Measurements from ENCODE around the gene ARMS2.

ARMS2 gene

DNA sequence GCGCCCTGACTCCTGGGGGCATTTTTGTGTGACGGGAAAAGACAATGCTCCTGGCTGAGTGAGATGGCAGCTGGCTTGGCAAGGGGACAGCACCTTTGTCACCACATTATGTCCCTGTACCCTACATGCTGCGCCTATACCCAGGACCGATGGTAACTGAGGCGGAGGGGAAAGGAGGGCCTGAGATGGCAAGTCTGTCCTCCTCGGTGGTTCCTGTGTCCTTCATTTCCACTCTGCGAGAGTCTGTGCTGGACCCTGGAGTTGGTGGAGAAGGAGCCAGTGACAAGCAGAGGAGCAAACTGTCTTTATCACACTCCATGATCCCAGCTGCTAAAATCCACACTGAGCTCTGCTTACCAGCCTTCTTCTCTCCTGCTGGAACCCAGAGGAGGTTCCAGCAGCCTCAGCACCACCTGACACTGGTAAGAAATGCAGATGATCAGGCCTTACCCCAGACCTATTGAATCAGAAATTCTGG, at the start of gene ARMS2:
TSS of gene ARMS2 (plus strand) at position 51 of the 478 bp plus-strand sequence. CDS start at position 126, 75 bp downstream.
- DNase-seq: no peak

- DNase-seq: no peak
Measured at GRCh38 chr10:122407375-122408125, 46.9 kb upstream of the ARMS2 start.

- DNase-seq: no peak
Measured at GRCh38 chr10:122413327-122413726, 41.1 kb upstream of the ARMS2 start.

DNA sequence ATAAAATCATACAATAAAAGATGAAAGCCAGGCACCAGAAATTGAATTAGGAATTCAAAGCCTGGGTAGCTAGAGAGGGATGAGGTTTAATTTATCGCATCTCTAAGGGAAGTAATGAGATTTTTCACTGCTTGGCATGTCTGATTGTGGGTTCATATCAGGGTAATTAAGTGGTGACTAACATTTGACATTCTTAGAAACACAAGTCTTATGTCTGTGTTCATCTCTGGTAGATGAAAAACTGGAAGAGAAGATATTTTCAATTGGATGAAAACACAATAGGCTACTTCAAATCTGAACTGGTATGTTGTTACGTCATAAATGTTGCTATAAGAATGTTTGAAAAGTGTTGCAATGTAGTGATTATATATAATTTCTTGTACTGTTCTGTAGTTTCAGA, 36.8 kb upstream of the ARMS2 start:
- no peak for DNase-seq

- no peak for DNase-seq
Measured at GRCh38 chr10:122419016-122419415, 35.4 kb upstream of the ARMS2 start.

- DNase-seq: no peak
Measured at GRCh38 chr10:122419876-122420623, 34.4 kb upstream of the ARMS2 start.

DNA sequence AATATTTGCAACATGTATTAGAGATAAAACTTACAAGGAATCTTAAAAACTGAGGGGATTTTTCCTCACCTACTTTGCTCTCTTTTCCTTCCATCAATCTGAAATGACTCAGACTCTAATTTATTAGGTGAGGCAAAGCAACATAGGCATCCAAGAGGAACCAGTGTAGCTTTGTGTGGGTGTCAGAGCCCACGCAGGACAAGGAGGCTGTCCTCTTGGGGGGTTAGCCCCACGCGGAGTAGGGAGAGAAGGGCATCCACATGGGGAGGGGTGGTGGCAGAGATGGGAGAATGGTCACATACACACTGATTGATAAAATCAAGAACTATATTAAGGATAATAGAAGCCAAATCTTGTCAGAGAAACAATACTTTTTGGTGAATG, 33.8 kb upstream of the ARMS2 start:
- no peak for DNase-seq

DNA sequence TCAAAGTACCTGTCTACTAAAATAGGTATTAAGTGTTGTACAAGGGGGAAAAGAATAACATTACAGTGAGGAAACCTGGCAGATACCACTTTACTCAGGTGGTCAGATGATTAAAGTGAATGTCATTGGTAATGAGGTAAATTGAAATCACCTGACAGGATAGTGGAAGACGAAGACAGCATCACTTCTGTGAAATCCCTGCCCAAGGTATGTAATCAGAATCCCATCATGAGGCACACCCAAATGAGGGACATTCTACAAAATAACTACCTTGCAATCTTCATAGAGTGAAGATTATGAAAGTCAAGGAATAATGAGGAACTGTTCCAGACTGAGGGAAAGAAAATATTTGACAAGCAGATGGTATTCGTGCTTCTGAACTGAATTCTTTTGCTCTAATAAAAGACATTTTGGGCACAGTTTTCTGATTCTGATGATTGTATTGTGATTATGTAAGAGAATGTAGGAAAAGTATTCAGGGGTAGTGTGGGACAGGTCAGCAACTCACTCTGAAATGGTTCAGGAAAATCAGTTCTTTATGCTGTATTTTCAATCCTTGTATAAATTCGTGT, 33.3 kb upstream of the ARMS2 start:
- DNase-seq: no peak

DNA sequence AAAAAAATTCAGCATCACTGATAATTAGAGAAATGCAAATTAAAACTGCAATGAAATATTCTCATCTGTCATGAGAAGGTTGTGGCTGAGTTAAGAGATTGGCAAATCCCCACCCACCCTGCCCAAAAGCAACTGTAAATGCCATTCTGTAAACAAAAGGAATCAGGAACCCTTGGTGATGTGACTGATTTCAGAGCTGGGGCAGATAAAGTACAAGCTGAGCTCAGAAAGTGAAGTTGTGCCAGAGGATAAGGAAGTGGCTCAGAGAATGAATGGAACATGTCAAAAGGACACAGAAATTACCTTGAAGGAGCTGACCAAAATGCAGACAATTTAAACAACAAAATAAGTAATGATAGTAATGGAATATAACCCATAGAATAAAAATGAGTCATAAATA, 32.7 kb upstream of the ARMS2 start:
- no peak for DNase-seq

DNA sequence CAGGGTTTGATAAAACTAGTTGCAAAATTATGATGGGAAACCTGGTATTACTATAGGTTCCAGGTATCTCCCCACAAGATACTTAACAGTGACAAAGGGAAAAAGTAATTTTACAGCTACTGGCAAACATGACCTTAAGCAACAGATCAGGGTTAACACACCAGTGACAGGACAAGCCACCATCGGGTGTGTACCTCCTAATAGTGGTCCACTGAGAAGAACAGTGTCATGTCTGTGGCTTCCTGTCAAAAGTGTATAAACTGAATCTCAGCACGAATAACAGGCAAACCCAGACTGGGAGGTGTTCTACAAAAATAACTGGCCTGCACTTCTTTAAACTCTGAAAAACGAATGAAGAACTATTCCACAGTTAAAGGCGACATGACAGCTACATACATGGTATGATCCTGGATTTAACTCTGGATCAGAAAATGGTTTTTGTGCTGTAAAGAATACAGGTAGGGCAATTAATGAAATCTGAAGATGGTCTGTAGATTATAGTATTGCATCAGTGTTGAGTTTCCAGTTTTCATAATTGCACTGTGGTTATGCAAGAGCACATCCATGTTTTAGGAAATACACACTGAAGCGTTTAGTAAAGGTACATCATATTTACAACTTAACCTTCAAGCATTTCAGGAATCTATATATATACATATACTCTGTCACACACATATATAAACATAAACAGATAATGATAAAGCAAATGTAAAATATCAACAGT, 32.0 kb upstream of the ARMS2 start:
- no peak for DNase-seq

GRCh38 chr10:122424059-122424458, 30.4 kb upstream of the ARMS2 start:
- DNase-seq: no peak

GRCh38 chr10:122426829-122427228, 27.6 kb upstream of the ARMS2 start:
- no peak for DNase-seq

DNA sequence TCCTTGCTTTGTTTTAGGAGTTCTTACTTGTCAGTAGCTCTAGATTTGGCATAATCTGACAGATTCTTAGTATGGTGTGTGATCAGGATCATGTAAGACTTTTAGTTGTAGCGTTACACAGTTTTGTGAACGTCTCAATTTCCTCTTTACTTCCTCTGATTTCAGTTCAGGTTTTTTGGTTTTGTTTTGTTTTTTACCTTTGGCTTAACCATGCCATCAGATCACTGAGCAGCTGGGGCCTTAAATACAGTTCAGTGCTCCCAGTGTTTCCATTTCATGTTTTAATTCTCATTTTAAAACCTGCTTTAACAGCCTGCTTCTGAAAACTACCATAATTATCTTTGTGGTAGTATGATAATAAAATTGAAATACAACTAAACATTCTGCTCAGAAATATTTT, 27.2 kb upstream of the ARMS2 start:
- DNase-seq: no peak

DNA sequence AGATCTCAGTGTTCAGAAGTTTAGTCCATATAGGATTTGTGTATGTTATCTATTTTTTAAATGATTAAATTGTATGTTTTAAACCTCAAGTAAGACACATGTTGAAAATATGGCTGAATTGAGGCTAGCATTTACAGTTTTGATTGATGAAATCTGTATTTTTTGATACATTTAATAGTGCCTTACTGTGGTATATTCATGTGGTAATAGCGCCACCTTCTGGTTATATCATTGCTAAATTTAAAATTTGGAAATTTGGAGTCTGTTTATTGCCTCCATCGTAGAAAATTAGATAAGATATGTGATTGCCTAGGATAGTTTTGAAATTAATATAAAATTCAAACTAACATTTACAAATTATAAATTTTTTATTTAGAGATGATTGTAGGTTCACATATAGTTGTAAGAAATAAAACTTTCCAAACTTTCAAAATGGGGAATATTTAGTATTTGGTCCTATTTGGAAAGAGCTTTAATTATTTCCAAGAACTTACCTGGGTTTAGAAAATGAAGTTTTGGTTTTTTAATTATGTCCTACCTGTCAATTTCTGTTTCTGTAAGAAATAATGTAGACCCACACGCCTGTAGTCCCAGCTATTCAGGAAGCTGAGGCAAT, 19.1 kb upstream of the ARMS2 start:
- DNase-seq: no peak

DNA sequence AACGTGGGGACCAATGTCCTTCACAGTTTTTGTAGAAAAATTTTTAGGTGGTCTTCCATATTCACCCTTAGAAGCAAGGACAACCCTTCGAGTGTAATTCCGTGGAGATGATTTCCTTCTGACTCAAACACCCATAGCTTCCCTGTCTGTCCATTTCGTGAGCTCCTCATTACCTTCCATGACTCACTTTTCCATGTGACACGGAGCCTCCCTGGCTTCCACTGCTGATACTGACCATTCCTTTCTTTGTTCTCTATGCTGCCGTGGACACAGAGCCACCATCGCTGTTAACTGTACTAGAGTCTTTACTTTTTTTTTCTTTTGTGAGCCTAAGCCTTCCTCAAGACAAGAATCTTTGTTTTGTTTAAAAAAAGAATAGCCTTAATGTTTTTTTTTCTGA, 12.5 kb upstream of the ARMS2 start:
- DNase-seq: no peak

DNA sequence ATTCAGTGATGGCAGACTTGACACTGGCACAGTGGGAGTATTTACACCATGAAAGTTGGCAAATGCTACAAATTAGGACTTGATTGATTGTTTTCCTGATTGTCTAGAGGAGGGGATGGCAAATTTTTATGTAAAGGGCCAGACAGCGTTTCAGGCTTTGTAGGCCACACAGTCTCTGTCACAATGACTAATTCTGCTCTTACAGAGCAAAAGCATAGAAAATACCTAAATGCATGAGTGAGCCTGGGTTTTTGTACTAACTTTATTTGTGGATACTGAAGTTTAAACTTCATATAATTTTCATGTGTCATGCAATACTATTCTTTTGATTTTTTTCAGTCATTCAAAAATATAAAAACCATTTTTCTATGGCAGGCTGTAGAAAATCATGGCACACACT, 9.0 kb upstream of the ARMS2 start:
- DNase-seq: no peak

DNA sequence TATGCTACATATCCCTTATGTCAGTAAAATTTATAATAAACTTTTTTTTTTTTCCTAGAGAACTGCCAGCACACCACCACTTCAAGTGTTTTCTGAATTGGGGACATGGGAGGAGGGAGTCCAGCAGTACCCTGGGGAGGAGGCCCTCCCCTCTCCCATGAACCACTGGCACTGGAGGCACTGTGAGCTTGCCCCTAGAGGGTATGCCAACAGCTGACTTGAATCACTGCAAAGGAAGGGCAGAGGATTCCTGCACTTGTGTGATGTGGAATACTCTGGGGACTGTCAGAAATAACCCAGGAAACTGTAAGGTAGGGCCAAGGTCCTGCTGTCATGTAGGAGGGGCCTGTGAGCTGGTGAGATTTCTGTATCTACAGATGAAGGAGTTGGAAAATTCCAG, 8.5 kb upstream of the ARMS2 start:
- DNase-seq: no peak

DNA sequence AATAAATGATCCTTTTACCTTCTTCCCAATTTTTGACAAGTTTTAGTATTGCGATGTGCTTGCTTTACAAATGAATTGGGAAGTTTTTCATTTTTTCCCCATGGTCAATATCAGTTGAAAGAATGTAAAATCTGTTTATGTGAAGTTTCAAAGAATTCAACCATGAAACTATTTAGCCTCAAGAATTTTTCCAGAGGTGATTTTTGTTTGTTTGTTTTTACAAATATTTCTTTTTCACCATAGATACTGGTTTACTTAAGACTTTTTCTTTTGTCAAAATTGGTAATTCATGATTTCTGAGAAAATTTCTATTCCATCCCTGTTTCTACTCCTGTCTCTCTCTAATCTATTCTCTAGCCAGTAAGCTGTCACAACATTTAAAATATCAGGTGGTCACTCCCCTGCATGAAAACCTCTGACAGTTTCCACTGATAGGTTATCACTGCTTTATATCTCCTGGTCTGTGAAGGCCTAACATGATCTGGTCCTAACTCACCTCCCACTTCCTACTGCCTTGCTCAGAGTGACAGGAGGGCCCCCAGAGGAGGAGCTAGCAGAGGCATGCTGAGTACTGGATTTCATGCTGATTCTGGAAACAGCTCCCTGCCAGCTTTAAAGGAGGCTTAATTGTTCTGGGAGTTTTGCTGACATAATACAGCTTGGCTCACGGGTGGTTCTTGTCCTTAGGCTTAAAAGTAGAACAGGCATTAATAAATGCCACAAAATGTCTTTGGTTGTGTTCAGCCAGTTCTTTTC, 7.6 kb upstream of the ARMS2 start:
- no peak for DNase-seq

DNA sequence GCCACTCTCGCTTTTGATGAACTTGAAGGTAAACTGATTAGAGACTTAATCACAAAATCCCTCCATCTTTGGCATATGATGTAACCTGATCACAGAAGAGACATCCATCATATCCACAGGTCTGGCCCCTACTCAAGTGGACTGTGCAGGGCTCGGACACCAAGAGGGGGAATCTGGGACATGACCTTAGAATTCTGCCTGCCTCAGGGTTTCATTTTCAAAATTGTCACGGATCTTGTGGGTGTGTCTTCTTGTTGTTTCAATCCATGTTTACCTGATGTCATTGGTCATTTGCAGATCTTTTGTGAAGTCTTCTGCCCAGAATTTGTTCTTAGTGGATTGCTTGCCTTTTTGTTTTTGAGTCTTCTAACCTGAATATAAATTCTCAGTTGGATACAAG, 5.9 kb upstream of the ARMS2 start:
- DNase-seq: no peak

DNA sequence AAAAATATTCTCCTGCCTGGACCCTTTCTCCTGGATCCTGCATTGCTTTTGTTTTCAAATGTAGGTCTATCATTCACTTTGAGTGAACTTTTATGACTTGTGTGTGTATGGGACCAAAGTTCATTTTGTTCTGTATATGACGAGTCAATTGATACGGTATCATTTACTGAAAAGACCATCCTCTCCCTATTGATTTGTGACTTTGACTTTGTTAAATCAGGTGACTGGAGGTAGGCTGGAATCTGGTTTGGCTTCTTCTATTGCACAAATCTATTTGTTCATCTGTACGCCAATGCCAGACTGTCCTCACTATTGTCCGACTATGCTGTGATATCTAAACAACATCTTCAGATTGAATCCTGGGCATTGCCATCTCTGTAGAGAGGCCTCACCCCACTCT, 5.3 kb upstream of the ARMS2 start:
- DNase-seq: no peak

GRCh38 chr10:122450353-122450990, 4.0 kb upstream of the ARMS2 start:
- no peak for DNase-seq

- DNase-seq: no peak
Measured at GRCh38 chr10:122454071-122454470, 382 bp upstream of the ARMS2 start.
